GM21619 (cell line): ENCODE data around the gene FGF1.

Experiments used
- ATAC-seq: cut with Tn5 transposase; IDR thresholded peaks from one replicate; pipeline ENCODE4 v1.9.1; 2021; ENCODE audit not compliant: unreplicated experiment

Gene FGF1

DNA sequence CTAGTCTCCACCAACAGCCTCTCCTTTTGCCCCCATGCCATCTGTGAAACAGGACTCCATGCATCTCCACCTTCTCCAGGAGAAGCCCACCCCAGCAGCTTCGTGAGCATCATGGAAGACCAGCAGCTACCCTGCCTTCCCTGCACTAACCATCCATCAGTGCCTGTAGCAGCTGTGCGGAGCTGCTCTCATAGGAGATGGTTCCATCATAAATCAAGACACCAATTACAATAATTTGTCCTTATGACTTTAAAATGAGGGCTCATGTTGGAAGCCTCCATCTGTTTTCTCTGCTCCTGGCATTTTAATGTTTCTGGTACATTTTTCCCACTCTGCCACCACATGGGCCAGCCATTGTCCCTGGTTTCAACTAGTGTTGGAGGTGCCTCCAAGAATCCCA lies 69.9 kb downstream of the FGF1 start:
- ATAC-seq: no peak

- ATAC-seq: no peak
Observed at GRCh38 chr5:142614054-142614453, 71.8 kb downstream of the FGF1 start.

DNA sequence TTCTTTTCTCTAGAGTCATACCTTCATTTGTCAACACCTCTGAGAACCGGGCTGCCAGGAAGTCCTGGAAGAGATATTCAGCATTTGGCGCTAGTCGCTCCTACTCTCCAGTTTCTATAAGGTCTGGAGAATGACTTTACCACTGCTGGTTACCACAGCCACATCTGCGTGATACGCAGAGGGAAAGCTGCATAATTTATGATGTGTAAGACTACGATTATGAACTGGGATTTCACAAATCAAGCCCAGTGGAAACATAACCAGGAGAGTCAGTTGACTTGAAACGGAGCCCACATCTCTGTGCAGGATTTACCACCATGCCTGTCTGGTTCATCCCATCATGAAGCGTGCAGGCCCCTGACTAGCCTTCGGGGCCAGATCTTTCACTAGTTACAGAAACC lies 72.6 kb downstream of the FGF1 start:
- no peak for ATAC-seq

DNA sequence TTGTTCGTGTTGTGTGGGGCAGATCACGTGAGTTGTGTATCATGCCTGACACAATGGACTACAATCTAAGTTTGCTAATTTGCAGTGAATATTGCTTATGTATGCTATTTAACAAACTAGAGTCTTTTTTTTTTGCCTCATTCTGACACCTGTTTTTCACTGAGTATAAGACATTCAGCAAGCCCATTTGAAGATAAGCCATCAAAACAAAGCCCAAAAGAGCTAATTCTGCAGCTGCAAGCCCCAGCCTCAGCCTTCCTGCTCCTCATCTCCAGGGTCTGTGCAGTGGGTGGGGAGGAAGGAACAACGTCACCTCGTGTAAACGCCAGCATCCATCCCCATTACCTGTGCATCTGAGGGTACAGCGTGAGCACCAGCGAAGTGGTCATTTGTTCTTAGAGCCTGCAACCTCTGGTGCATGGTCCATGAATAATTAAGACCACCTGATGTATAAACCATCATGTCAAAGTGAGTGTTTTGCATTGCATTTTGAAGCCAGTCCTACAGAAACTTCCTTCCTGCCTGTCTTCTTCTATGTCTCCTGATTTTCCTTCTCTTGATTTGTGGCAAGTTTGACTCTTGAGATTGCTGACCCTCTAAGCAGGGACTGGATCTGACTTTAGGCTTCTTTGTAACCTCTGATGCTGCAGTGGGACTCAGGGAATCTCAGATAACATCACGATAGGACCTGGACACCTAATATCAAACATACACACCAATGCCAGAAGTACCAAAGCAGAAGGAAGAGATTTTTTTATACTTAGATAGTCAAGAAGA lies 73.2 kb downstream of the FGF1 start:
- ATAC-seq: no peak

- ATAC-seq: peak; percentile 87
Observed at GRCh38 chr5:142611154-142611553, 74.7 kb downstream of the FGF1 start.

DNA sequence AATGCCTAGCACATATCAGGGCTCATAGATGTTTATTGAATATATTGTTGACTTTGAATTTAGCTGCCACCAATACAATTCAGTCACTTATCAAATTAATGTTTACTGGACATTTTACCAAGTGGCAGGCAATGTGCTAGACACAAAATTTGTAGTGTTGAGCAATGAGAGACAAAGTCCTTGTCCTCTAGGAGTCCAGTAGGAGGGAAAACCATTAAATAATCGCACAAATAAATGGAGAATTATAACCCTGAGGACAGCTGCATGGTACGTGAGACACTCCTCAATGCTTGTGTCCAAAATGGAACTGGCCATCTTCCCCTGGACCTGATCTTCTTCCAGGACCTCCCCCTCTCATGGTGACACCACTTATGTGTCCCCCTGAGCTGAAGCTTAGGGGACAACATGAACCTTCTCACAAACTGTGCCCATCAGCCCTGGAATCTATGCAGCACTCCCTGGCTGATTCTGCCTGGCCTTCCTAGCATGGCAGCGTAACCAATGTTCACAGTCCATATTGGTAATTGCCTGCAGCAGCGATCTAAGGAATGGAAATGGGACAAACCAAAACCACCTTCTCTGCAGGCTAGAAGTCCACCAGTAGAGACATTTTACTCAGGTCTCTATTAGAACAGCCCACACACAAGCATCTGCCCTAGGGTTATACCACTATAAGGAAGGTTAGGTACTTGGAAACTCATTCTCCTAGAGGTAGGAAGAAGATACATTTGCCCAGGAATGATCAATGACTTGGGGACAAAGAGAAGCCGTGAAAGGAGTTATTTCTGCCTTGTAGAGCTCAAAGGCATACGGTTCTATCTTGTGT lies 75.5 kb downstream of the FGF1 start:
- ATAC-seq: no peak

GRCh38 chr5:142609142-142609541 lies 76.7 kb downstream of the FGF1 start:
- no peak for ATAC-seq

DNA sequence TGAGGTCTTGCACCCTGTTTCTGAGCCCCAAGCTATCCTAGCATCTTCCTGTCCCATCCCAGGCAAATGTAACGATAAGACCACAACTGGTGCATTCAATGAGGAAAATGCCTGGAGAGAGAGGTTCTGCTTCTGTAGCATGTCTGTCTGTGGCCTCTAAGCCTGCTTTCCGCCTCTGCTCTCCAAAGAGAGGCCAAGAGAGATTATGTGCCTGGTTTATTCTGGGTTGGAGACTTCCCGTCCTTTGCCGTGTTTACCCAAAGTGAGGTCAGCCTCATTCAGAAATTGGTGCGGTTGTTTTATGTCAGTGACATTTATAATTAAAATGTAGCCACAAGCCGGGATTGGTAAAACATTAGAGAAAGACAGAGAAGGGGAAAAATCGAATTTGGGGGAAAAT lies 77.8 kb downstream of the FGF1 start:
- ATAC-seq: no peak

DNA sequence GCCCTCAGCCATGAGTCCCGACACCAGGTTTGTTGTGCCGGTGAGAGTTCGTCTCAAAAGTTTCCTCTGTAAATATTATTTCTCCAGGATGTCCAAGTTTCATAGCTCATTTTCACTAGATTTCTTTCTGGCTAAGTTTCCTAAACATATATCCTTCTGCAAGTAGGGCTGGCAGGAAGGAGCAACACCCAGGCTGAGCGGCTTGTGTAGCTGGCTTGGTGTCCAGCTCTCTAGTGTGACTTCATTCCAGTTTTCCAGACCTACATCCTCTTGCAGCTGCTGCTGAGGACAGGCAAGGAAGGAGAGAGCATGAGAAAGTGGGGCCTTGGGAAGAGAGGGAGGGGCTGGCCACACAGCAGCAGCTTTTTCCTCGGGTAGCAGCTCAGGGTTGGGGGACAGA lies 80.3 kb downstream of the FGF1 start:
- ATAC-seq: no peak

DNA sequence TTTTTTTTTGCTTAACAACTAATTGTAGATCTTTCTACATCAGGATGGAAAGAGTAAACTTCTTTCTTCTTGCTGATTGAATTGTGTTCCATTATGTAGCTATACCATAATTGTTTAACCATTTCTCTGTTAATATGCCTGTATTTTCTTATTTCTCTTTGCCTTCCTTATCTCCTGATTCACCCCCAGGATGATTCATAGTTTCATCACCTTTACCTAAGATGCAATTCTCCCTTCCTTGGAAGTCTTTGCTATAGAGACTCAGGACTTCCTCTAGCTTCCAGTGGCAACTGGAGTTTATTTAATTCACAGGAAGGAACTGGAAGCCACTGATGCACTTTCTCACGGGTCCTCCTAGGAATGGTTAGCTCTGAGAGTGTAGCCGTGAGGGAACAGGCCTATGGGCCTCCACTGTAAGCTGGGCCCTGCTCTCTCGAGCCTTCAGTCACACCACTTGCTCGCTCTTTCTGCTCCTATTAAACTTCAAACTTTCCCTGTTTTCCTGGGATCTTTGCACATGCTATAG lies 83.1 kb downstream of the FGF1 start:
- no peak for ATAC-seq

GRCh38 chr5:142601432-142601831 lies 84.5 kb downstream of the FGF1 start:
- ATAC-seq: no peak

DNA sequence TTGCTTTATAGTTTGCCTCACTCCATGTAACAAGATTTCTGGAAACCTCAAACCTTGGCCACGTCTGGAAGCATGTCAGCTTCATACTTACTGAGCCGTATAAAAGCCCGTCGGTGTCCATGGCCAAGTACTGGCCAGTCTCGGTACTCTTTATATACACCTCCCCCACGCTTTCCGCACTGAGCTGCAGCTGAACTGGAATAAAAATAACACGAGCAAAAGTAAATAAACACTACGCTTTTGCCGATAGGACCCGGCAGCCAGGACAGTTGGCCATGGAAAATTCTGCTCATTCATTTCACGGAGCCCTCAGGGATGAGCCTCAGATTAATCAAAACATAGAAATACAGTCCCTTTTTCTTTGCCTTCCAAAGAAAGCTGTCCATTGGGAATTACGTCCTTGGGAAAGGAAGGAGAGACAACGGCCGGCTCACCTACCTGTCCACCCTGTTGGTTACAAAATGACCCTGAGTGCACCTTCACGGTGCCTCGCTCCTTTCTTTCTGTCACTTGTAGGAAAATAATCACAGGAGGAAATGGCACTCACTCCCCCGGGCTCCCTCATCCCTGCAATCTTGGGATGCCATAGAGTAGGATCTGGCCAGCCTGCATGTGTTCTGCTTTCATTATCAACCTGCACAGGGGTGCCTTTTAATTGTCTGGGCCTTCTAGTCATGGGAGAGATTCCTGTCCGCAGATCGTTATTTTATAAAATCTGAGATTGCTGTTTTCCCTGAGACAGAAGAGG lies 85.1 kb downstream of the FGF1 start:
- no peak for ATAC-seq

GRCh38 chr5:142600092-142600491 lies 85.8 kb downstream of the FGF1 start:
- no peak for ATAC-seq

- no peak for ATAC-seq
Observed at GRCh38 chr5:142598338-142598700, 87.6 kb downstream of the FGF1 start.

- no peak for ATAC-seq
Observed at GRCh38 chr5:142597546-142598337, 88.1 kb downstream of the FGF1 start.

- no peak for ATAC-seq
Observed at GRCh38 chr5:142597025-142597424, 88.9 kb downstream of the FGF1 start.

- no peak for ATAC-seq
Observed at GRCh38 chr5:142592365-142592764, 93.5 kb downstream of the FGF1 start.

GRCh38 chr5:142590451-142591231 lies 95.2 kb downstream of the FGF1 start:
- no peak for ATAC-seq

- no peak for ATAC-seq
Observed at GRCh38 chr5:142589720-142590119, 96.2 kb downstream of the FGF1 start.
